Activated naive CD8-positive, alpha-beta T cell treated with anti-CD3 and anti-CD28 coated beads, Interleukin-2, amount 50 U/mL, for 16 hours (primary cell): ENCODE data around the gene CNRIP1.

Experiments
- DNase-seq: peaks from one replicate; pipeline ENCODE4 v3.0.0-alpha.2; 2020; ENCODE audit warnings: low read depth, low spot score

The CNRIP1 gene

GRCh38 chr2:68292108-68292710 lies 27.5 kb downstream of the CNRIP1 start:
- DNase-seq = no peak

DNA sequence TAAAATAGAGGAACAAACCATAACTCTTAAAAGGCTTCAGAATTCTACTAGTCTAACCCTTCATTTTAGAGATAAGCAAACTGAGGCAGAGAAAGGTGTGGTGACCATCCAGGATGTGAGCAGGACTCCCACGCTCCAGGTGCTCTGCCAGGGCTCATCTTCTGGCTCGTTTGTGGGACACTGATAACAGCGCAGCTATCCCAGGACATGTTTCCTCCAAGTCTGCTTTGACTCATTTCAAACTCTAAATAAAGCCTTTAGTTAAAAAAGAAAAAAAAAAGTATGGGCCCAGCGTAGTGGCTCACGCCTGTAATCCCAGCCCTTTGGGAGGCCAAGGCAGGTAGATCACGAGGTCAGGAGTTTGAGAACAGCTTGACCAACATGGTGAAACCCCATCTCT lies 28.4 kb downstream of the CNRIP1 start:
- DNase-seq = no peak

DNA sequence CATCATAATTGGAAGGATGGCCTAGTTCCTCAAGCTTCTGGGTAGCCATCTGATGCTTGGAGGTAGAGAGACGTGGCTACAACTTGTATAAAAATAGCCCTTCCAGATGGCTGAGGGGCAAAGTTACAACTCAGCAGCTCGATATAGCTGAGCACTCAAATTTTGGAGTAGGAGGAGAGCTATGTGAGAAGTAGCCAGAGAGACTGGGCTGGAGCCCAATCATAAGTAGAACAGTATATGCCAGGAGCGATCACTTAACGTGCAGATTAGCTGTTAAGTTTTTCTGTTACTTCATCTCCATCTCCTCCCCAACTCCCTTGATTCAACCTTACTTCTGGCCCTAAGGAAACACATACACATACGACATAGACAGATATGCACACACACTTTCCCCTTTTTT lies 28.8 kb downstream of the CNRIP1 start:
- no peak for DNase-seq

GRCh38 chr2:68287580-68288441 lies 31.9 kb downstream of the CNRIP1 start:
- no peak for DNase-seq

GRCh38 chr2:68284896-68285295 lies 34.9 kb downstream of the CNRIP1 start:
- no peak for DNase-seq

DNA sequence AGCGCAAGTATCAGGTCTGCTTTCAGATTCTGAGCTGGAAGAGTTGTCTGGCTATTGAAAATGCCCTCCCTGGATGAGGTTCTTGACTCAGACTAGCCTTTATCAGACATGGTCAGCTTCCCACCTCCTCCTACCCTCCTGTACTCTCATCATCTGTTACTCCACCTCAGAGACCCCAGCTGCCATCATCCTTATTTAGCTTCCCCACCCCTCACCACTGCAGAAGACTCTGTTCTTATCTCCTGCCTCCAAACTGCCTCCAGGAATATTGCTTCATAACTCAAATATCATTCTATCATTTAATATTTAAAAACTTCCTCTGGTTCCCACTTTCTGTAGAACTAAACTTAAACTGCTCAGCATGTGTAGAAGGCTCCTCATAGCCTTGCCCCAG lies 36.3 kb downstream of the CNRIP1 start:
- DNase-seq = no peak

DNA sequence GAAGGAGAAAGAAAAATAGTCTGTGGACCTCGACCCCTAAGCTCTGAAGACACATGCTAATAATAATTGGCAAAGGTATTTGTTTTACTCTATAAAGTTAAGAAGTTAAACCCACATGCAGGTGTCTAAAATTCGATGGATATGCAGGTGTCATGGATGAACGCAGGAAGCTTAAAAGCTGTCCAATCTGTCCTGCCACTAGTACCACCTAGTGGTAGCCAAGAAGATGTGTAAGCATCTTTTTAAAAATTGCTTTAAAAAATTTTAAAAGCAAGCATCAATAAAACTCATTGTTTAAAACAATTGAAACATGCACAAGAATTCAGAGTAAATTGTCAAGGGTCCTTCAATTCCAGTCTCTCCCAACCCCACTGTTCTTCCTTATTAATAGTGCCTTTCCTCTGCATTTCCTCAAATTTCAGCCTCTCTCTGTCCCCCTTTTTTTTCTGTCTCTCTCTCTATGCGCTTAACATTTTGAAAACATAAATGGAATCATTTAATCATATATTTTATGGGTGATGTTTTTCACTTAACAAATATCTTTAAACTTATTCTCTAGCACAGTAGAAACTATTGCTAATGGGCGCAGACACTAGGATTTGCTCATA lies 36.8 kb downstream of the CNRIP1 start:
- no peak for DNase-seq

DNA sequence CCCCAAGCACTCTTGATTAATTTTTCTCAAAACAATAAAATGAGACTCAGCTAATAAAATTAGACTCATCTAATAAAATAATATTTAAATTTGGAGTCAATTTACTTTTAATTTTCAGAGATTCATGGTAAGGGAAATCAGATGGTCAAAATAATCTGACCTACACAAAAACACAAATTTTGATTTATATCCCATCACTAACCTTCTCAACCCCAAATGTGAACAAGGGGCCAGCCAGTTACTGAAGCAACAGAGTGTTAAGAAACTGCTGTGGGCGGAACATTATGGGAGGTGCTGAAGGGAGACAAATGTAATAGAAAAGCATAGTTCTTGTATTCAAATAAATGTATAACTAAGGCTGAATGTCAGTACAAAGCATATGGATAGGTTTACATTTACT lies 39.0 kb downstream of the CNRIP1 start:
- no peak for DNase-seq

GRCh38 chr2:68280348-68280747 lies 39.4 kb downstream of the CNRIP1 start:
- DNase-seq = no peak

DNA sequence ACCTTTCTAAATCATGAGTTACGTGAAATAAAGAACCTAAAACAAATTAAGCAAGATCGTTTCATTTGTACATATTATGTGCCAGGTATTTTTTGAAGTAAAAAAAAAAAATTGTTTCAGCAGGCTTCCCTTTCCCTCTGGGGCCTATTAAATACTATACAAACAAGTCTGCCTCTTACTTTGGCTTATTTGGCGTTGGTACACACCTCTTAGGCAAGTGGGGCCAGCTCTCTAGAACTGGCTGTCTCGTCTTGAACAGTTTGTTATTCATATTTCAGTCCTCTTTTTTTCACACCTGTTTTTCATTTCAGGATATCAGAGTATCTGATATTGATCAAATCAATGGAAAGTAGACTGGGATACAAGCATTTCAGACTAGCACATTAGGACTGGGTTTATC lies 40.1 kb downstream of the CNRIP1 start:
- no peak for DNase-seq

DNA sequence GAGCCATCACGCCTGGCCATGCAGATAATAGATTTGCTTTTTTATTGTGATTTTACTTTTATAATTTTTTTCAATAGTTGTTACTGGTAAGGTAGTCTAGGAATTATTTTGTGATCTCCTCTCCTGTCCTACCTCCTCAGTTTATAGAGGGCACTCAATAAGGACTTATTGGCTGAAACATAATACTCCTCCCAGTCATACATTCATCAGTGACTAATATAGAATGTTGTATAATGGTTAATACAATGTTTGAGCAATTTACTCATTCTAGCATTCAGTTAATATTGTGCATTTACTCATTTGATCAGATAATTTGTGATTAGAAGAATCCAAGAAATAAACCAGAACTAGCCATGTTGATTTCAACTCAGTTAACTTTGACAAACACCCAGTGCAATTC lies 41.6 kb downstream of the CNRIP1 start:
- no peak for DNase-seq

DNA sequence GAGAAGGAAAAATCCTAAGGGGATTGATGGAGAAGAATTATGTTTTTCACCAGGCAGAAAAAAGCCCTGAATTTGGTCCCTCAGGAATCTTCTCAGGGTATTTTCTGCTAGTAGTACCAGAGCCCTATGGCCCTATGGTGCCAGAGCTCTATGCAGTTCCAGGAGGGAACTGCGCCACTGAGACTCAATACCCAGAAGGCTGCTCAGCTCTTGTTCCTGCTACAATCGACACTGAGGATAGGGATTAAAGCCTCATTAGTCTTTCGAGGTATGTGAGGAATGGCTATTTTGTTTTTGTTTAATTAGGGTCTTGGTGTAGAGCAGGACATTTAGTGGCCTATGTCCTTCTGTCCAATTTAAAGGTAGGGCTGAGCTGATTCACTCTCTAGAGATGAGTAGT lies 45.7 kb downstream of the CNRIP1 start:
- DNase-seq = no peak

- no peak for DNase-seq
Observed at GRCh38 chr2:68272246-68272994, 47.3 kb downstream of the CNRIP1 start.

DNA sequence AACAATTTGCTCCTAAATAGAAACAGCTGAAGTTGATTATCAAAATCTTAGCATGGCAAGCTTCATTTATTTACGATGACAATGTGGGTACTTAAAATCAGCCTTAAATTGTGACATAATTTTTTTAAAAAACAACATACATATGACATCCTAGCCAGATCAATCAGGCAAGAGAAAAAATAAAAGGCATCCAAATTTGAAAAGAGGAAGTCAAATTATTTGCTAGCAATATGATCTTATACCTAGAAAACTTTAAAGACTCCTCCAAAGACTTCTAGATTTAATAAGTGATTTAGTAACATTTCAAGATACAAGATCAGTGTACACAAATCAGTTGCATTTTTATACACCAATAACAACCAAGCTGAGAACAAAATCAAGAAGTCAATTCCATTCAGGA lies 53.1 kb downstream of the CNRIP1 start:
- no peak for DNase-seq

GRCh38 chr2:68263632-68264031 lies 56.1 kb downstream of the CNRIP1 start:
- no peak for DNase-seq

GRCh38 chr2:68258851-68259250 lies 60.9 kb downstream of the CNRIP1 start:
- no peak for DNase-seq

DNA sequence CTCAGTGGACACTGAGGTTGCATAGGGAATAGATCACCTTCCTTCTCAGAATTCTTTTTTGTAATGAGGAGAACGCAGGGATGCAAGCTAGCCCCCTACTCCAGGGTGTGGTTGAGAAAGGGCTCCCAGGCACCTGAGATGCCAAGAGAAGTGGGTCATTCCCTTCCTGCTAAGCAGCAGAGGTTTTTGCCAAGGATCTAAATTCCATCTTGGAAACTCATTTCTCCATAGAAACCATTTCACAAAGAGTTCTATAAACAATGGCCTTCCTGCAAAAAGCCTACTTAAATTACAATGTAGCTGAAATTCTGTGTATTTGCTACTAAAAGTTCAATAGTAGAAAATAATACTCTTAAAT lies 63.7 kb downstream of the CNRIP1 start:
- no peak for DNase-seq

GRCh38 chr2:68253219-68254068 lies 66.3 kb downstream of the CNRIP1 start:
- no peak for DNase-seq

GRCh38 chr2:68252400-68253218 lies 67.1 kb downstream of the CNRIP1 start, which contains the start of gene PPP3R1:
Gene PPP3R1, minus strand, starts transcription at chr2:68252532. Its CDS starts 405 bp downstream, at chr2:68252127.
- peak; percentile 91 for DNase-seq

DNA sequence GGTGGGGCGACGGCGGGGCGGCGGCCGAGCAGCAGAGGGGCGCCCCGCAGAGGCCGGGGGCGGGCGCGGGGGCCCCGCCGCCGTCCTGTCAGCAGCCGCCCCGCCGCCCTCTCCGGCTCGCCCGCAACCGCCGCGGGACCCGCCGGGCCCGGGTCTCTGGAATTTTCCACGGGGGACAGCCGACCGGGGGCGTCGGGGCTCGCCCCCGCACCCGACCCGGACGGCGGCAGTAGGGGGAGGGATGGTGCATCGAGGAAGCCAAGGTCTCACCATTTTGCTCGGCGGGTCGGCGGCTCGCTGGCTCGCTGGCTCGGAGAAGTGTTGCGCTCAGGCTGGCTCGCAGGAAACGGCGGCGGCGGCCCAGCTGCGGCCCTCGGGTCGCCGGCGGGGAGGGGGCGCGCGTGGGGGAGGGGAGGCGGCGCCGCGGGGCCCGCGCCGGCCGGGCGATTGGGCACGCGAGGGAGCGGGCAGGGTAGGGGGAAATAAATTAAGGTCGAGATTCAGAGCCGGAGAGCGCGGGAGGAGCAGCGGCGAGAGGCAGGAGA lies 67.8 kb downstream of the CNRIP1 start:
- DNase-seq = peak; percentile 4
